Endodermal cell (in vitro differentiated cells): ENCODE data around the gene LAMB1. TPM values are rescaled to one million over a fixed set of nuclear protein-coding genes. Genes with fewer than 3 reads are reported as not detected.
"Not testable (repeated sequence)": the region's sequence is repeated elsewhere in the genome, so short reads cannot be mapped to it uniquely, and the experiment has no call there.

Experiments
- DNase-seq: peaks from one replicate; pipeline ENCODE4 v3.0.0-alpha.2; 2017
- H3K27ac ChIP-seq: 2 replicates; pipeline ENCODE4 v1.5.1; 2013; ENCODE audit warnings: mild to moderate bottlenecking, low read depth, low read length, moderate library complexity
- H3K27me3 ChIP-seq: 2 replicates; pipeline ENCODE4 v1.6.1; 2013; ENCODE audit warnings: mild to moderate bottlenecking, low read length, moderate library complexity; ENCODE audit not compliant: insufficient read depth, control insufficient read depth, poor library complexity, severe bottlenecking
- H3K36me3 ChIP-seq: 2 replicates; pipeline ENCODE4 v1.7.0; 2013; ENCODE audit warnings: mild to moderate bottlenecking, low read length, moderate library complexity; ENCODE audit not compliant: control insufficient read depth, insufficient read depth
- H3K4me1 ChIP-seq: one replicate; pipeline ENCODE4 v1.7.0; 2013; ENCODE audit warnings: low read length; ENCODE audit not compliant: control insufficient read depth, insufficient read depth
- H3K4me3 ChIP-seq: 2 replicates; pipeline ENCODE4 v1.5.1; 2013; ENCODE audit warnings: mild to moderate bottlenecking, low read length, moderate library complexity
- H3K9ac ChIP-seq: 2 replicates; pipeline ENCODE4 v1.6.1; 2013; ENCODE audit warnings: mild to moderate bottlenecking, low read length, moderate library complexity; ENCODE audit not compliant: poor library complexity, severe bottlenecking; ENCODE audit errors: extremely low read depth
- H3K9me3 ChIP-seq: 2 replicates; pipeline ENCODE4 v1.6.1; 2013; ENCODE audit warnings: mild to moderate bottlenecking, low read length, moderate library complexity; ENCODE audit not compliant: control insufficient read depth
- H3K27ac Mint-ChIP-seq: 2 replicates; pipeline ENCODE4 v1.8.0; 2020; ENCODE audit warnings: mixed read lengths
- H3K27me3 Mint-ChIP-seq: 2 replicates; pipeline ENCODE4 v1.8.0; 2021; ENCODE audit warnings: mild to moderate bottlenecking, mixed read lengths; ENCODE audit not compliant: insufficient read depth
- H3K36me3 Mint-ChIP-seq: 2 replicates; pipeline ENCODE4 v1.8.0; 2020; ENCODE audit warnings: low read depth, mixed read lengths
- H3K4me1 Mint-ChIP-seq: 2 replicates; pipeline ENCODE4 v1.8.0; 2020; ENCODE audit warnings: mixed read lengths
- H3K4me3 Mint-ChIP-seq: 2 replicates; pipeline ENCODE4 v1.8.0; 2020; ENCODE audit warnings: mild to moderate bottlenecking, moderate library complexity, mixed read lengths
- H3K9me3 Mint-ChIP-seq: 2 replicates; pipeline ENCODE4 v1.8.0; 2020; ENCODE audit warnings: mild to moderate bottlenecking, mixed read lengths
- WGBS, 2 experiments: methylation state at CpG; one replicate each; pipeline versions ENCODE4 v1.1.5 to v1.1.7; 2013; ENCODE audit warnings: missing lambda C conversion rate in 2 of 2, mixed read lengths in 1 of 2; ENCODE audit not compliant: insufficient coverage in 1 of 2, insufficient read length in 1 of 2; 5-methylcytosine and 5-hydroxymethylcytosine counted together
- total RNA-seq, 2 donors: library from RNA; stranded (reverse); fragmentation: NEBNext Ultra II Directional in 1 of 2; extraction: Animal tissue kit (Norgen Biotek cat#: 25700) in 1 of 2; gene quantifications; 2 replicates in 1 of 2; 3 replicates in 1 of 2; pipeline ENCODE4 v1.2.1, GENCODE V29; 2021
- TF ChIP-seq, protein P1 (sequence below): fragments of 200-600 bp; sonication (generic); conservative IDR thresholded peaks from 2 replicates; pipeline ENCODE4 v1.5.0; 2021; ENCODE audit warnings: antibody characterized with exemption, mild to moderate bottlenecking

The LAMB1 gene
- total RNA-seq, 2 donors from 2014 or later = 192 to 209 TPM

DNA sequence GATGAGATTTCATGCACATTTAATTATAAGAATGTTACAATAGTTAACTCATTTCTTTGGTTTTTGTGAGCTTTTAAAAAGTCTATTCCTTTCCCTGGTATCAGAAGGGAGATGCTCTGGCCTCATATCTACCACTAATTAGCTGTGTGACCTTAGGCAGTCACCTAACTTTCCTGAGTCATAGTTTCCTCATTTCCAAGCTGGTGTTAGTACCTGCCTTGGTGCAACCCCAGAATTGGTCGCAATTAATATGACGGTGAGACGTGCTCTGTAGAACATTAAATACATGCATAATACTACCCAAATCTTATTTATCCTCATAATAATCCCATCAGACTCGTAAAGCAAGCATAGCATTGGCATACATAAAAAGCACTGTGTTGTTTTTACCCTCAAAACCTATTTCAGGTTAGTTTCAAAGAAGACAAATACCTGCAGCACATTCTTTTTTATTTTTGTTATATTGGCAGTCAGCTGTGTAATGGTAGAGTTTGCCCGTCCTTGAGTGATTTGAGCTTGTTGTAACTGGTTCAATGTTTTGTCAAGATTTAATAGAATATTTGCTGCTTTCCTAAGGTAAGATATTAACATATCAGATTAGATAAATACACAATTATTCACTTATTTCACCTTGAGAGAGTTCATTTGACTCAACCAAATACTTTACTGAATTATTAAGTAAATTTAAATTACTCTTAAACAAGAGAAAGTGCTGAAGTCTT is 31.0 kb upstream of the LAMB1 start:
- DNase-seq = no peak
- H3K27me3 ChIP-seq = no peaks in the 10 kb centered on the region
- Mint-ChIP-seq H3K4me3 (peak overlapping the region; percentile 30), H3K36me3 (no peaks in the 10 kb centered on the region), H3K27me3 (no peaks in the 10 kb centered on the region), H3K27ac (peak overlapping the region; percentile 74), H3K9me3 (no peaks in the 10 kb centered on the region), H3K4me1 (peaks cover 33% of the 10 kb centered on the region)
- WGBS, 2 experiments = 86 to 100% methylated on average over 3 to 5 of the region's 5 CpGs
- H3K9me3 ChIP-seq = no peaks in the 10 kb centered on the region
- peak overlapping the region; percentile 70 for H3K4me3 ChIP-seq
- no peak overlapping the region for H3K9ac ChIP-seq
- no peaks in the 10 kb centered on the region for H3K36me3 ChIP-seq
- TF ChIP-seq, protein P1, sequence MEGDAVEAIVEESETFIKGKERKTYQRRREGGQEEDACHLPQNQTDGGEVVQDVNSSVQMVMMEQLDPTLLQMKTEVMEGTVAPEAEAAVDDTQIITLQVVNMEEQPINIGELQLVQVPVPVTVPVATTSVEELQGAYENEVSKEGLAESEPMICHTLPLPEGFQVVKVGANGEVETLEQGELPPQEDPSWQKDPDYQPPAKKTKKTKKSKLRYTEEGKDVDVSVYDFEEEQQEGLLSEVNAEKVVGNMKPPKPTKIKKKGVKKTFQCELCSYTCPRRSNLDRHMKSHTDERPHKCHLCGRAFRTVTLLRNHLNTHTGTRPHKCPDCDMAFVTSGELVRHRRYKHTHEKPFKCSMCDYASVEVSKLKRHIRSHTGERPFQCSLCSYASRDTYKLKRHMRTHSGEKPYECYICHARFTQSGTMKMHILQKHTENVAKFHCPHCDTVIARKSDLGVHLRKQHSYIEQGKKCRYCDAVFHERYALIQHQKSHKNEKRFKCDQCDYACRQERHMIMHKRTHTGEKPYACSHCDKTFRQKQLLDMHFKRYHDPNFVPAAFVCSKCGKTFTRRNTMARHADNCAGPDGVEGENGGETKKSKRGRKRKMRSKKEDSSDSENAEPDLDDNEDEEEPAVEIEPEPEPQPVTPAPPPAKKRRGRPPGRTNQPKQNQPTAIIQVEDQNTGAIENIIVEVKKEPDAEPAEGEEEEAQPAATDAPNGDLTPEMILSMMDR = no peak
- H3K27ac ChIP-seq = no peak overlapping the region
- H3K4me1 ChIP-seq = peaks cover 11% of the 10 kb centered on the region

DNA sequence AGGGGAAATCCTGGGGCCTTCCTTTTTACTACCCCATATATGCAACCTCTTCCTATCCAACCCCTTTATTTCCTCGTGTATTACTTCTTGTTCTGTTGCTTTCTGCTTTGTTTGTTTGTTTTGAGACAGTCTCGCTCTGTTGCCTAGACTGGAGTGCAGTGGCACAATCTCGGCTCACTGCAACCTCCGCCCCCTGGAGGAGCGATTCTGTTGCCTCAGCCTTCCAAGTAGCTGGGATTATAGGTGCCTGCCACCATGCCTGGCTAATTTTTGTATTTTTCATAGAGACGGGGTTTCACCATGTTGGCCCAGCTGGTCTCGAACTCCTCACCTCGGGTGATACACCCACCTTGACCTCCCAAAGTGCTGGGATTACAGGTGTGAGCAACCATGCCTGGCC is 30.3 kb upstream of the LAMB1 start:
- whole genome bisulfite sequencing, 2 experiments = 85 to 89% methylated on average over 8 of the region's 8 CpGs
- not testable (repeated sequence) for H3K36me3 Mint-ChIP-seq, H3K9me3 ChIP-seq, H3K27me3 Mint-ChIP-seq, H3K27ac ChIP-seq, H3K9me3 Mint-ChIP-seq, H3K27me3 ChIP-seq, H3K36me3 ChIP-seq, H3K9ac ChIP-seq, H3K4me3 Mint-ChIP-seq, H3K4me3 ChIP-seq
- H3K4me1 Mint-ChIP-seq = peaks cover 33% of the 10 kb centered on the region
- DNase-seq = peak; percentile 77
- H3K27ac Mint-ChIP-seq = peak overlapping the region; percentile 6
- TF ChIP-seq, protein P1 = peak; percentile 75
- H3K4me1 ChIP-seq = peaks cover 11% of the 10 kb centered on the region

DNA sequence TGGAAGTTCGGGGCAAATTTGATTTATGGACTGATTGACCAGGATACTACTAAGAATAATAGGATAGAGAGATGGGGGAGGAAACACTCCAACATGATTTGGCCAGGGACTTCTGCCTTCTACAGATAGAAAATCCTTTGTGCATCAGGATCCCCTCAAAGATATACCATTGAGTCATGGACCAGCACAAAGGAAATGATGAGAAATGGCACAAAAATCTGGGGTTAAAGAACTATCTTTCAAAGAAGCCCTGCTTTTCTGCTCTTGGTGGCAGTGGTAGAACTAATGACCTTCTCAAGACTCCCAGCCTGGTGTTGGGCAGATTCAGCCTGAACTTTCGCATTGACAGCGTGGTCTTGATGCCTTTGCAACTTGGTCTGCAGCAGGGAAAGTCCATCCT is 27.6 kb upstream of the LAMB1 start:
- WGBS, 2 experiments = 92 to 100% methylated on average over 2 to 3 of the region's 3 CpGs
- Mint-ChIP-seq H3K4me1 (peaks cover 22% of the 10 kb centered on the region), H3K36me3 (no peaks in the 10 kb centered on the region), H3K9me3 (no peaks in the 10 kb centered on the region), H3K27ac (no peak overlapping the region), H3K4me3 (no peak overlapping the region), H3K27me3 (no peaks in the 10 kb centered on the region)
- Histone ChIP-seq H3K9me3 (no peaks in the 10 kb centered on the region), H3K4me3 (no peak overlapping the region), H3K27me3 (no peaks in the 10 kb centered on the region), H3K27ac (no peak overlapping the region), H3K4me1 (peaks cover 7% of the 10 kb centered on the region), H3K9ac (no peak overlapping the region), H3K36me3 (no peaks in the 10 kb centered on the region)
- TF ChIP-seq, protein P1 = no peak
- DNase-seq = no peak
